Thyroid gland (tissue), 4 donors: ENCODE data around the gene CNTN5.

Experiments used
- CTCF ChIP-seq, 6 experiments: fragments of 200-600 bp in 3 of 6; fragments of 450-650 bp in 3 of 6; sonication (generic) in 3 of 6; IDR thresholded peaks; one replicate each; pipeline ENCODE4 v1.5.1; 2016 to 2019; ENCODE audit warnings: antibody characterized with exemption in 6 of 6, mild to moderate bottlenecking in 2 of 6, inconsistent platforms in 1 of 6, moderate library complexity in 1 of 6
- POLR2A ChIP-seq, 2 donors: fragments of 450-650 bp; IDR thresholded peaks; one replicate each; pipeline ENCODE4 v1.6.1; 2017; ENCODE audit warnings: antibody characterized with exemption in 2 of 2, mild to moderate bottlenecking in 2 of 2, moderate library complexity in 1 of 2

GRCh38 chr11:100224541-100225034 lies 1203.8 kb downstream of the CNTN5 start:
- no peak for TF ChIP-seq CTCF (IDR thresholded peaks at IDR 0.05)
- TF ChIP-seq POLR2A (IDR thresholded peaks at IDR 0.05) = no peak
